Mammary epithelial cell (primary cell): ENCODE measurements around the gene VAMP3.

Experiments
- CTCF ChIP-seq, 2 donors: IDR thresholded peaks in 1 of 2; conservative IDR thresholded peaks in 1 of 2; 2 replicates each; pipeline ENCODE4 v1.5.1; 2011 to 2012; ENCODE audit warnings: inconsistent platforms in 2 of 2, low read length in 2 of 2, mild to moderate bottlenecking in 2 of 2, control low read depth in 1 of 2, low read depth in 1 of 2; ENCODE audit not compliant: insufficient read depth in 1 of 2; ENCODE audit errors: extremely low read depth in 1 of 2
- EZH2 ChIP-seq: IDR thresholded peaks from 2 replicates; pipeline ENCODE4 v1.6.1; 2012; ENCODE audit warnings: low read length, inconsistent platforms, borderline replicate concordance

GRCh38 chr1:7785108-7785507, 14.0 kb downstream of the VAMP3 start:
- no peak for TF ChIP-seq CTCF (conservative IDR thresholded peaks at IDR 0.05 in 1 of 2, IDR thresholded peaks at IDR 0.05 in 1 of 2; ENCODE audit: extremely low read depth in 1 of 2, insufficient read depth in 1 of 2, low read depth in 1 of 2, low read length in 2 of 2)
- no peak for TF ChIP-seq EZH2
